ENCODE measurements around the gene CFAP57. TPM values are rescaled to one million over a fixed set of nuclear protein-coding genes. Genes with fewer than 3 reads are reported as not detected.

CFAP57 gene
- total RNA-seq, 1 donor from 2014 or later: not detected

GRCh38 chr1:43214501-43215444 lies 42.6 kb downstream of the CFAP57 start:
- Histone ChIP-seq H3K9me3 (no peaks in the 10 kb centered on the region), H3K4me1 (no peaks in the 10 kb centered on the region), H3K27ac (no peak overlapping the region), H3K27me3 (no peaks in the 10 kb centered on the region), H3K36me3 (no peaks in the 10 kb centered on the region), H3K4me3 (no peak overlapping the region)
- no peak for DNase-seq (ENCODE audit: extremely low spot score in 2 of 2)
- intact Hi-C loops (cut with DNase I): no loop called here
- TF ChIP-seq, protein P1, sequence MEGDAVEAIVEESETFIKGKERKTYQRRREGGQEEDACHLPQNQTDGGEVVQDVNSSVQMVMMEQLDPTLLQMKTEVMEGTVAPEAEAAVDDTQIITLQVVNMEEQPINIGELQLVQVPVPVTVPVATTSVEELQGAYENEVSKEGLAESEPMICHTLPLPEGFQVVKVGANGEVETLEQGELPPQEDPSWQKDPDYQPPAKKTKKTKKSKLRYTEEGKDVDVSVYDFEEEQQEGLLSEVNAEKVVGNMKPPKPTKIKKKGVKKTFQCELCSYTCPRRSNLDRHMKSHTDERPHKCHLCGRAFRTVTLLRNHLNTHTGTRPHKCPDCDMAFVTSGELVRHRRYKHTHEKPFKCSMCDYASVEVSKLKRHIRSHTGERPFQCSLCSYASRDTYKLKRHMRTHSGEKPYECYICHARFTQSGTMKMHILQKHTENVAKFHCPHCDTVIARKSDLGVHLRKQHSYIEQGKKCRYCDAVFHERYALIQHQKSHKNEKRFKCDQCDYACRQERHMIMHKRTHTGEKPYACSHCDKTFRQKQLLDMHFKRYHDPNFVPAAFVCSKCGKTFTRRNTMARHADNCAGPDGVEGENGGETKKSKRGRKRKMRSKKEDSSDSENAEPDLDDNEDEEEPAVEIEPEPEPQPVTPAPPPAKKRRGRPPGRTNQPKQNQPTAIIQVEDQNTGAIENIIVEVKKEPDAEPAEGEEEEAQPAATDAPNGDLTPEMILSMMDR (IDR thresholded peaks at IDR 0.05): no peak
- no peak for TF ChIP-seq POLR2AphosphoS5 (IDR thresholded peaks at IDR 0.05; ENCODE audit: insufficient read depth in 1 of 2, low read depth in 1 of 2)
- no peak for TF ChIP-seq POLR2A (IDR thresholded peaks at IDR 0.05)

DNA sequence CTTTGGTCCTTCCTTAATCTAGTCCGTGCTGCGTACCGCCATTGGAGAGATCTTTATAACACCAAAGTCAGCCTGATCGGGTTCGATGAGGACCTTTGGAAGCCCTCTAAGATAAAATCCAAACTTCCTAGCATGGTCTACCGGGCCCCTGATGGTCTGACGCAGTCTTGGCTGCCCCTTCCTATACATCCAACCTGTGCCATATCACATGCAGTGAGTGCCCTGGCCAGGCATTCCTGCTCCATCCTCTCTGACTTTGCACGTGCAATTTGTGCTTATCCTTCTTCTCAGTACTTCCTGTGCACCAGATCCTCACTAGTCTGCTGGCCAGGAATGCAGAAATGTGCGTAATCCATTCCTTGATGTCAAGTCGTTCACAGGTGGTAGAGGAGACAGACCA lies 45.6 kb downstream of the CFAP57 start:
- no peaks in the 10 kb centered on the region for H3K27me3 ChIP-seq
- no peaks in the 10 kb centered on the region for H3K36me3 ChIP-seq
- no peaks in the 10 kb centered on the region for H3K4me1 ChIP-seq
- H3K27ac ChIP-seq: no peak overlapping the region
- no peak overlapping the region for H3K4me3 ChIP-seq
- no peak for TF ChIP-seq POLR2A (IDR thresholded peaks at IDR 0.05)
- TF ChIP-seq, protein P1 (IDR thresholded peaks at IDR 0.05): no peak
- TF ChIP-seq POLR2AphosphoS5 (IDR thresholded peaks at IDR 0.05; ENCODE audit: insufficient read depth in 1 of 2, low read depth in 1 of 2): no peak
- intact Hi-C loops (cut with DNase I): no loop called here
- no peak for DNase-seq (ENCODE audit: extremely low spot score in 2 of 2)
- no peaks in the 10 kb centered on the region for H3K9me3 ChIP-seq

DNA sequence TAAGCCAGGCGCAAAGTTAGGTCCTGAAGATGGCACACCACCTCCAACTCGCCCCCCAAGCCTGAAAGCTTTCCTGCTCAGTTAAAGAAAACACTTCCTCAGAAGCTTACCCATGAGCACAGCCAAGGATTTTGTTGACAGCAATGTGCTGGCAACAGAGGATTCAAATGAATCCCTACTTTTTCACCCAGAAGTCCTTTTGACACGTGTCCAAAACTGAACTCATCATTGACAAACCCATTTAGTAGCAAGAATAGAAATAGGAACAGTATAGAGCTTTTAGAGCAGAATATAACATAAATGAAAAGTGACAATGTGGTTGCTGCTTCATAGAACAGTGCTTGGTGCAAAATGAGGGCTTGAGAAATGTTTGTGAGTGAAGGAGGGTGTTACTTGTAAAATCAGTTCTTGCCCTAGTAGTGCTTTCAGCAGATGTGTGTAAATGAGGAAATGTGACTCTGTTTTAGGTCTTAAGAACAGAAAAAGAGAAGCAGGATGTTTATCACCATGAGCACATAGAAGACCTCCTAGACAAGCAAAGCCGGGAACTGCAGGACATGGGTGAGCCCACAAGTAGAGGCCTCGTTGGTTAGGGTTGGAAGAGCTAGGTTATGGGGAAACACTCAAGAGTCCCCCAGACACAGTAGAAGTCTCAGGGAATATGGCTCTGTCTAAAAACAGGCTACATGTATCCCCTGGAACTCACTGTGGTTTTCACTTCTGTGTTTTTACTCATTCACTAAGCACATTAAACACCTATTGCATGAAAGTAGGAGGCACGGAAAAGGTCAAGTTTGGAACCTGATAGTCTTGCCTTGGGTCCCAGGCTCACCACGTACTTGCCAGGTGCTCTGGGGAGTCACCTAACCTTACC lies 49.0 kb downstream of the CFAP57 start:
- TF ChIP-seq POLR2AphosphoS5 (IDR thresholded peaks at IDR 0.05; ENCODE audit: insufficient read depth in 1 of 2, low read depth in 1 of 2) (no peak), POLR2A (IDR thresholded peaks at IDR 0.05) (no peak)
- TF ChIP-seq, protein P1 (IDR thresholded peaks at IDR 0.05): no peak
- Histone ChIP-seq H3K4me3 (no peak overlapping the region), H3K36me3 (no peaks in the 10 kb centered on the region), H3K27ac (no peak overlapping the region), H3K4me1 (no peaks in the 10 kb centered on the region), H3K27me3 (no peaks in the 10 kb centered on the region), H3K9me3 (no peaks in the 10 kb centered on the region)
- intact Hi-C loops (cut with DNase I): no loop called here
- DNase-seq (ENCODE audit: extremely low spot score in 2 of 2): no peak

DNA sequence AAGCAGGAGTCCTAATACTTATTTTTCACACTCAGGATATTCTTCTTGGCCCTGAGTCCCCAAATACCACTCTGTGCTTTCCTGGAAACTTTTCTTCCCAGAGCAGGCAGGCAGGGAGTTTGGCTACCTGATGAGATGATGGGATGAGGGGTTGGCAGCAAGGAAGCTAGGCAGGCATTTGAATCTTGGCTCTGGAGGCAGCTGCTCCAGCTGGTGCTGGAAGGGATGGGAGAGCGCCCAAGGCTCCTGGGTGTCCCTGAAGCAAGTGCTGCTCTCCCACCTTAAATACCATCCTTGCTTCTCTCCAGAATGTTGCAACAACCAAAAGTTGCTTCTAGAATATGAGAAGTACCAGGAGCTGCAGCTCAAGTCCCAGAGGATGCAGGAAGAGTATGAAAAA lies 49.7 kb downstream of the CFAP57 start:
- TF ChIP-seq POLR2A (IDR thresholded peaks at IDR 0.05) (no peak), POLR2AphosphoS5 (IDR thresholded peaks at IDR 0.05; ENCODE audit: insufficient read depth in 1 of 2, low read depth in 1 of 2) (no peak)
- TF ChIP-seq, protein P1 (IDR thresholded peaks at IDR 0.05): no peak
- Histone ChIP-seq H3K4me3 (no peak overlapping the region), H3K27ac (no peak overlapping the region), H3K4me1 (no peaks in the 10 kb centered on the region), H3K36me3 (no peaks in the 10 kb centered on the region), H3K27me3 (no peaks in the 10 kb centered on the region), H3K9me3 (no peaks in the 10 kb centered on the region)
- intact Hi-C loops (cut with DNase I): no loop called here
- DNase-seq (ENCODE audit: extremely low spot score in 2 of 2): no peak

Measured in vagina (tissue), 2 donors.